Thyroid gland (tissue), 4 donors: ENCODE data around the gene DGCR2.

Experiments
- CTCF ChIP-seq, 6 experiments: fragments of 200-600 bp in 3 of 6; fragments of 450-650 bp in 3 of 6; sonication (generic) in 3 of 6; IDR thresholded peaks; one replicate each; pipeline ENCODE4 v1.5.1; 2016 to 2019; ENCODE audit warnings: antibody characterized with exemption in 6 of 6, mild to moderate bottlenecking in 2 of 6, inconsistent platforms in 1 of 6, moderate library complexity in 1 of 6
- POLR2A ChIP-seq, 2 donors: fragments of 450-650 bp; IDR thresholded peaks; one replicate each; pipeline ENCODE4 v1.6.1; 2017; ENCODE audit warnings: antibody characterized with exemption in 2 of 2, mild to moderate bottlenecking in 2 of 2, moderate library complexity in 1 of 2

- TF ChIP-seq CTCF (IDR thresholded peaks at IDR 0.05) (no peak), POLR2A (IDR thresholded peaks at IDR 0.05) (no peak)
Observed at GRCh38 chr22:19132693-19133400, 10.6 kb upstream of the DGCR2 start.
